Stomach smooth muscle (tissue), 2 donors: Measurements from ENCODE around the gene TFCP2.
A peak's percentile ranks its signal among the peaks of the same experiment; 100 is the strongest.

Source experiments
- H3K27ac ChIP-seq: one replicate; pipeline ENCODE4 v1.7.0; 2013; ENCODE audit warnings: mild to moderate bottlenecking, low read length, inconsistent platforms
- H3K27me3 ChIP-seq, 2 donors: one replicate each; pipeline ENCODE4 v1.7.0; 2013; ENCODE audit warnings: low read length in 2 of 2; ENCODE audit not compliant: insufficient read depth in 2 of 2, control insufficient read depth in 1 of 2
- H3K36me3 ChIP-seq, 2 donors: one replicate each; pipeline ENCODE4 v1.7.0; 2013; ENCODE audit warnings: low read length in 2 of 2; ENCODE audit not compliant: control insufficient read depth in 2 of 2, insufficient read depth in 2 of 2
- H3K4me1 ChIP-seq: one replicate; pipeline ENCODE4 v1.7.0; 2013; ENCODE audit warnings: low read length; ENCODE audit not compliant: control insufficient read depth, insufficient read depth
- H3K4me3 ChIP-seq, 2 donors: one replicate each; pipeline ENCODE4 v1.7.0; 2013; ENCODE audit warnings: low read length in 2 of 2
- H3K9ac ChIP-seq, 2 donors: one replicate each; pipeline ENCODE4 v1.7.0; 2013; ENCODE audit warnings: low read length in 2 of 2, mild to moderate bottlenecking in 1 of 2
- H3K9me3 ChIP-seq, 2 donors: one replicate each; pipeline ENCODE4 v1.7.0; 2013; ENCODE audit warnings: low read length in 2 of 2; ENCODE audit not compliant: control insufficient read depth in 2 of 2
- donor health status: healthy.
- donor health status: Pancreatic carcinoma.

The TFCP2 gene

GRCh38 chr12:51183816-51184215, 10.9 kb upstream of the TFCP2 start:
- no peak overlapping the region for H3K4me3 ChIP-seq
- H3K27me3 ChIP-seq: no peaks in the 10 kb centered on the region
- H3K9ac ChIP-seq: no peak overlapping the region
- H3K36me3 ChIP-seq: no peaks in the 10 kb centered on the region
- no peaks in the 10 kb centered on the region for H3K4me1 ChIP-seq
- no peak overlapping the region for H3K27ac ChIP-seq
- no peaks in the 10 kb centered on the region for H3K9me3 ChIP-seq

- Histone ChIP-seq H3K36me3 (no peaks in the 10 kb centered on the region), H3K9me3 (no peaks in the 10 kb centered on the region)
These were observed 10.4 kb upstream of the TFCP2 start for GRCh38 chr12:51183349-51183748.

GRCh38 chr12:51181558-51181957, 8.6 kb upstream of the TFCP2 start:
- Histone ChIP-seq H3K4me3 (no peak overlapping the region), H3K4me1 (no peaks in the 10 kb centered on the region), H3K9me3 (no peaks in the 10 kb centered on the region), H3K9ac (no peak overlapping the region), H3K27me3 (no peaks in the 10 kb centered on the region), H3K36me3 (no peaks in the 10 kb centered on the region), H3K27ac (no peak overlapping the region)

More at GRCh38 chr12:51183349-51183748, 10.4 kb upstream of the TFCP2 start:
- H3K4me1 ChIP-seq: no peaks in the 10 kb centered on the region
- H3K9ac ChIP-seq: no peak overlapping the region
- no peak overlapping the region for H3K27ac ChIP-seq
- H3K4me3 ChIP-seq: no peak overlapping the region
- H3K27me3 ChIP-seq: no peaks in the 10 kb centered on the region

GRCh38 chr12:51177897-51178296, 5.0 kb upstream of the TFCP2 start:
- no peaks in the 10 kb centered on the region for H3K36me3 ChIP-seq
- H3K4me1 ChIP-seq: peaks cover 4% of the 10 kb centered on the region
- H3K9ac ChIP-seq: no peak overlapping the region
- H3K4me3 ChIP-seq: no peak overlapping the region
- H3K27me3 ChIP-seq: no peaks in the 10 kb centered on the region
- H3K27ac ChIP-seq: no peak overlapping the region
- H3K9me3 ChIP-seq: no peaks in the 10 kb centered on the region

GRCh38 chr12:51174501-51174900, 1.6 kb upstream of the TFCP2 start:
- H3K4me3 ChIP-seq: no peak overlapping the region
- no peaks in the 10 kb centered on the region for H3K9me3 ChIP-seq
- peaks cover 18% of the 10 kb centered on the region for H3K4me1 ChIP-seq
- H3K36me3 ChIP-seq: no peaks in the 10 kb centered on the region
- no peaks in the 10 kb centered on the region for H3K27me3 ChIP-seq
- no peak overlapping the region for H3K27ac ChIP-seq
- no peak overlapping the region for H3K9ac ChIP-seq

- H3K4me1 ChIP-seq: peaks cover 18% of the 10 kb centered on the region
- no peaks in the 10 kb centered on the region for H3K27me3 ChIP-seq
- peak overlapping the region; percentile 98 for H3K27ac ChIP-seq
- no peaks in the 10 kb centered on the region for H3K36me3 ChIP-seq
- peak overlapping the region; percentile 89 to 99 for H3K9ac ChIP-seq
- peak overlapping the region; percentile 90 to 97 for H3K4me3 ChIP-seq
- no peaks in the 10 kb centered on the region for H3K9me3 ChIP-seq
These were observed 936 bp downstream of the TFCP2 start for GRCh38 chr12:51171884-51172514.

GRCh38 chr12:51163795-51164194, 9.1 kb downstream of the TFCP2 start:
- H3K27ac ChIP-seq: no peak overlapping the region
- H3K36me3 ChIP-seq: no peaks in the 10 kb centered on the region
- no peaks in the 10 kb centered on the region for H3K27me3 ChIP-seq
- H3K9me3 ChIP-seq: no peaks in the 10 kb centered on the region
- H3K4me1 ChIP-seq: peaks cover 2% of the 10 kb centered on the region
- no peak overlapping the region for H3K9ac ChIP-seq
- H3K4me3 ChIP-seq: no peak overlapping the region

- Histone ChIP-seq H3K9ac (no peak overlapping the region), H3K36me3 (no peaks in the 10 kb centered on the region), H3K4me3 (no peak overlapping the region), H3K27ac (no peak overlapping the region), H3K27me3 (no peaks in the 10 kb centered on the region), H3K9me3 (no peaks in the 10 kb centered on the region), H3K4me1 (peaks cover 2% of the 10 kb centered on the region)
These were observed 10.7 kb downstream of the TFCP2 start for GRCh38 chr12:51162217-51162616.

GRCh38 chr12:51160814-51161459, 12.0 kb downstream of the TFCP2 start:
- no peak overlapping the region for H3K27ac ChIP-seq
- no peaks in the 10 kb centered on the region for H3K36me3 ChIP-seq
- H3K9me3 ChIP-seq: no peaks in the 10 kb centered on the region
- peaks cover 2% of the 10 kb centered on the region for H3K4me1 ChIP-seq
- no peak overlapping the region for H3K4me3 ChIP-seq
- H3K9ac ChIP-seq: no peak overlapping the region
- H3K27me3 ChIP-seq: no peaks in the 10 kb centered on the region

GRCh38 chr12:51156245-51156765, 16.6 kb downstream of the TFCP2 start:
- no peak overlapping the region for H3K4me3 ChIP-seq
- peaks cover 2% of the 10 kb centered on the region for H3K4me1 ChIP-seq
- H3K9ac ChIP-seq: no peak overlapping the region
- no peaks in the 10 kb centered on the region for H3K9me3 ChIP-seq
- no peak overlapping the region for H3K27ac ChIP-seq
- no peaks in the 10 kb centered on the region for H3K27me3 ChIP-seq
- H3K36me3 ChIP-seq: no peaks in the 10 kb centered on the region

GRCh38 chr12:51152953-51153352, 20.0 kb downstream of the TFCP2 start:
- Histone ChIP-seq H3K27ac (no peak overlapping the region), H3K4me3 (no peak overlapping the region), H3K27me3 (no peaks in the 10 kb centered on the region), H3K9ac (no peak overlapping the region), H3K4me1 (no peaks in the 10 kb centered on the region), H3K36me3 (no peaks in the 10 kb centered on the region), H3K9me3 (no peaks in the 10 kb centered on the region)
